ENCODE data around the gene ZNF804B.

Gene ZNF804B

DNA sequence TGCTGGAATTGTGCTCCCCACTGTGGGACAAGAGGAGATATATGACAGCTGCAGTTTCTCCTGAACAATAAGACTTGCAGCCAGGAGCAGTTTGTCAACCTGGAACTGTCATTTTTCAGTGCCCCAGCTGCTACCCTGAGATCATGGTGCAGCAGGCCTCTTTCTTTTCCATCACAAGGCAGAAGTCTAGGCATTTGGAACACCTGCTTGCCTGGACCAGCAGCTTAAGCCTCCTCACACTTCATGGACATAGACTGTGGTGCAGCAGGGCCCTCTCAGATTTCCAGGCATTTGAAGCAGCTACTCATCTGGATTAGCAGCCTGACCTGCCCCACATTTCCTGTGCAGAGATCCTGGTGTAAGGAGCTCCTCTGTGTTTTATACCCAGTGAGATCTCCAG lies 486.7 kb downstream of the ZNF804B start:
- Histone ChIP-seq H3F3A (ENCODE audit: low read depth) (no peaks in the 10 kb centered on the region), H3K4me2 (ENCODE audit: low read depth, low read length, poor library complexity, severe bottlenecking) (no peak overlapping the region), H3K36me3 (ENCODE audit: insufficient read depth, low read length) (no peaks in the 10 kb centered on the region), H4K20me1 (ENCODE audit: insufficient read depth, low read length, poor library complexity, severe bottlenecking) (no peaks in the 10 kb centered on the region), H3K4me1 (ENCODE audit: insufficient read depth, low read length, poor library complexity, severe bottlenecking) (no peaks in the 10 kb centered on the region), H3K4me3 (ENCODE audit: low read length, poor library complexity, severe bottlenecking) (no peak overlapping the region), H2AFZ (ENCODE audit: low read length) (no peak overlapping the region), H3K27me3 (ENCODE audit: insufficient read depth, low read length, poor library complexity, severe bottlenecking) (no peaks in the 10 kb centered on the region), H3K9me3 (ENCODE audit: insufficient read depth, low read depth, low read length) (no peaks in the 10 kb centered on the region), H3K79me2 (ENCODE audit: insufficient read depth, low read length) (no peaks in the 10 kb centered on the region), H3K9me2 (replicated peaks; ENCODE audit: low read depth, low read length) (no peaks in the 10 kb centered on the region), H3K9ac (ENCODE audit: low read depth, low read length, poor library complexity, severe bottlenecking) (no peak overlapping the region)
- TF ChIP-seq, protein P1, sequence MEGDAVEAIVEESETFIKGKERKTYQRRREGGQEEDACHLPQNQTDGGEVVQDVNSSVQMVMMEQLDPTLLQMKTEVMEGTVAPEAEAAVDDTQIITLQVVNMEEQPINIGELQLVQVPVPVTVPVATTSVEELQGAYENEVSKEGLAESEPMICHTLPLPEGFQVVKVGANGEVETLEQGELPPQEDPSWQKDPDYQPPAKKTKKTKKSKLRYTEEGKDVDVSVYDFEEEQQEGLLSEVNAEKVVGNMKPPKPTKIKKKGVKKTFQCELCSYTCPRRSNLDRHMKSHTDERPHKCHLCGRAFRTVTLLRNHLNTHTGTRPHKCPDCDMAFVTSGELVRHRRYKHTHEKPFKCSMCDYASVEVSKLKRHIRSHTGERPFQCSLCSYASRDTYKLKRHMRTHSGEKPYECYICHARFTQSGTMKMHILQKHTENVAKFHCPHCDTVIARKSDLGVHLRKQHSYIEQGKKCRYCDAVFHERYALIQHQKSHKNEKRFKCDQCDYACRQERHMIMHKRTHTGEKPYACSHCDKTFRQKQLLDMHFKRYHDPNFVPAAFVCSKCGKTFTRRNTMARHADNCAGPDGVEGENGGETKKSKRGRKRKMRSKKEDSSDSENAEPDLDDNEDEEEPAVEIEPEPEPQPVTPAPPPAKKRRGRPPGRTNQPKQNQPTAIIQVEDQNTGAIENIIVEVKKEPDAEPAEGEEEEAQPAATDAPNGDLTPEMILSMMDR (conservative IDR thresholded peaks at IDR 0.05; ENCODE audit: low read length), result no peak
- TF ChIP-seq EZH2phosphoT487 (IDR thresholded peaks at IDR 0.05; ENCODE audit: borderline replicate concordance), result no peak

DNA sequence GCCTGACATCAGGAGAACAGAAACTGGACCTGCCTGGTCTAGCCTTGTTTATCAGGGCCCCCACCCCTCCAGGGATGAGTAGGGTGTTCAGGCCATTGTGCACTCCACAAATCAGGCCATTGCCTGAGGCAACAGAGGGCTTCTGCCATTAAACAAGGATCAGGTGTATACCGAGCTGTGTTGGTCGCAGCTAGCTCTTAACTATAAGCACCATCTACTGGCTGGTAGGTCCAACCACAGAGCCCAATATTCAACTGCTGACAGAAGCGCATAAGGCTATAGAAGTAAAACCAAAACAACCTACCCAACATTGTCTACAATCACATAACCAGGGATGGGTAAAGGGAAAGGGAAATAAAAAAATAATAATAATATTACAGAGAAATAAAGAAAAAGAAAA lies 487.7 kb downstream of the ZNF804B start:
- Histone ChIP-seq H3K9me3 (ENCODE audit: insufficient read depth, low read depth, low read length) (no peaks in the 10 kb centered on the region), H3F3A (ENCODE audit: low read depth) (no peaks in the 10 kb centered on the region), H3K79me2 (ENCODE audit: insufficient read depth, low read length) (no peaks in the 10 kb centered on the region), H3K27me3 (ENCODE audit: insufficient read depth, low read length, poor library complexity, severe bottlenecking) (no peaks in the 10 kb centered on the region), H3K9ac (ENCODE audit: low read depth, low read length, poor library complexity, severe bottlenecking) (no peak overlapping the region), H3K4me1 (ENCODE audit: insufficient read depth, low read length, poor library complexity, severe bottlenecking) (no peaks in the 10 kb centered on the region), H3K9me2 (replicated peaks; ENCODE audit: low read depth, low read length) (no peaks in the 10 kb centered on the region), H3K36me3 (ENCODE audit: insufficient read depth, low read length) (no peaks in the 10 kb centered on the region), H3K4me2 (ENCODE audit: low read depth, low read length, poor library complexity, severe bottlenecking) (no peak overlapping the region), H3K4me3 (ENCODE audit: low read length, poor library complexity, severe bottlenecking) (no peak overlapping the region), H2AFZ (ENCODE audit: low read length) (no peak overlapping the region), H4K20me1 (ENCODE audit: insufficient read depth, low read length, poor library complexity, severe bottlenecking) (no peaks in the 10 kb centered on the region)
- no peak for TF ChIP-seq EZH2phosphoT487 (IDR thresholded peaks at IDR 0.05; ENCODE audit: borderline replicate concordance)
- TF ChIP-seq, protein P1 (conservative IDR thresholded peaks at IDR 0.05; ENCODE audit: low read length), result no peak

DNA sequence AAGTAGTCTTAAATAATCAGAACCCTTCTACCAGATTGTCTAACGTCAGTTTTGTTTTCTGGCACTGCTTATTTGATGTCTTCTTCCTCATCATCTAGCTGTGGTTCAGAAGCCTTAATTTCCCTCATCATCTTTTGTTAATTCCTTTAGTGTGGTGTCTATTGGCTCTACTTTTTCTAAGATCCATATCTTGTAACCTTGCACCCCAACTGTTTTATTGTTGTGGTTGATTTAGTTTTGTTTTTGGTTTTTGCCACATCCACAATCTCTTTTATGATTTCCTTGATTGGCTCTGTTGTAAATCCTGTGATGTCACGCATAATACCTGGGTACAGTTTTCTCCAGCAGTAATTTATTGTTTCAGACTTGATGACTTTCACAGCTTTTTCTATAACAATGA lies 499.6 kb downstream of the ZNF804B start:
- H3K27me3 ChIP-seq (ENCODE audit: insufficient read depth, low read length, poor library complexity, severe bottlenecking), result no peaks in the 10 kb centered on the region
- no peak for TF ChIP-seq EZH2phosphoT487 (IDR thresholded peaks at IDR 0.05; ENCODE audit: borderline replicate concordance)
- TF ChIP-seq, protein P1 (conservative IDR thresholded peaks at IDR 0.05; ENCODE audit: low read length), result no peak
- no peaks in the 10 kb centered on the region for H4K20me1 ChIP-seq (ENCODE audit: insufficient read depth, low read length, poor library complexity, severe bottlenecking)
- no peaks in the 10 kb centered on the region for H3K4me1 ChIP-seq (ENCODE audit: insufficient read depth, low read length, poor library complexity, severe bottlenecking)
- H3K9me3 ChIP-seq (ENCODE audit: insufficient read depth, low read depth, low read length), result no peaks in the 10 kb centered on the region
- no peak overlapping the region for H3K4me2 ChIP-seq (ENCODE audit: low read depth, low read length, poor library complexity, severe bottlenecking)
- H3K36me3 ChIP-seq (ENCODE audit: insufficient read depth, low read length), result no peaks in the 10 kb centered on the region
- no peaks in the 10 kb centered on the region for H3K79me2 ChIP-seq (ENCODE audit: insufficient read depth, low read length)
- no peaks in the 10 kb centered on the region for H3F3A ChIP-seq (ENCODE audit: low read depth)
- H3K4me3 ChIP-seq (ENCODE audit: low read length, poor library complexity, severe bottlenecking), result no peak overlapping the region
- no peaks in the 10 kb centered on the region for H3K9me2 ChIP-seq (replicated peaks; ENCODE audit: low read depth, low read length)
- no peak overlapping the region for H3K9ac ChIP-seq (ENCODE audit: low read depth, low read length, poor library complexity, severe bottlenecking)
- H2AFZ ChIP-seq (ENCODE audit: low read length), result no peak overlapping the region

Data from Loucy (cell line).